WTC11 (cell line): ENCODE data around the gene DEPDC5. TPM values are rescaled to one million over a fixed set of nuclear protein-coding genes. Genes with fewer than 3 reads are reported as not detected.

ENCODE experiments used
- ATAC-seq: fragments of 200-7000 bp; cut with Tn5 transposase; 2 replicates; pipeline ENCODE4 v1.10.0; 2021; ENCODE audit warnings: mild to moderate bottlenecking, moderate library complexity
- CTCF ChIA-PET: fragments of 300-600 bp; sonication (Branson Sonifier 250); formaldehyde crosslinking; loops from one replicate; lab custom pipeline; 2021; ENCODE audit warnings: antibody characterized with exemption; lab: Charles Lee
- POLR2A ChIA-PET: fragments of 350-600 bp; sonication (Branson Sonifier 250); formaldehyde crosslinking; loops from one replicate; lab custom pipeline; 2021; ENCODE audit warnings: antibody characterized with exemption; lab: Charles Lee
- DNase-seq: peaks from one replicate; pipeline ENCODE4 v3.0.0; 2021; ENCODE audit warnings: low spot score
- H3K27ac Mint-ChIP-seq: 2 replicates; pipeline ENCODE4 v1.8.0; 2021; ENCODE audit warnings: mixed read lengths
- H3K27me3 Mint-ChIP-seq: 2 replicates; pipeline ENCODE4 v1.8.0; 2021; ENCODE audit warnings: low read depth, mild to moderate bottlenecking, moderate library complexity, mixed read lengths
- H3K36me3 Mint-ChIP-seq: 2 replicates; pipeline ENCODE4 v1.8.0; 2021; ENCODE audit warnings: mixed read lengths
- H3K4me1 Mint-ChIP-seq: 2 replicates; pipeline ENCODE4 v1.8.0; 2022; ENCODE audit warnings: mixed read lengths
- H3K4me3 Mint-ChIP-seq: 2 replicates; pipeline ENCODE4 v1.8.0; 2021; ENCODE audit warnings: mild to moderate bottlenecking, moderate library complexity, mixed read lengths
- H3K9me3 Mint-ChIP-seq: 2 replicates; pipeline ENCODE4 v1.8.0; 2021; ENCODE audit warnings: mixed read lengths
- ETV6 ChIP-seq: sonication (generic); formaldehyde crosslinking; IDR thresholded peaks from 2 replicates; pipeline ENCODE4 v1.8.1; 2022; ENCODE audit warnings: mild to moderate bottlenecking, missing genetic modification reagents
- FOXJ3 ChIP-seq: sonication (generic); formaldehyde crosslinking; IDR thresholded peaks from 2 replicates; pipeline ENCODE4 v1.9.0; 2021; ENCODE audit warnings: missing genetic modification reagents, mild to moderate bottlenecking, borderline replicate concordance
- FOXP1 ChIP-seq: sonication (generic); formaldehyde crosslinking; IDR thresholded peaks from 2 replicates; pipeline ENCODE4 v1.8.0; 2022; ENCODE audit warnings: missing genetic modification reagents, mild to moderate bottlenecking, moderate library complexity, borderline replicate concordance
- MYBL2 ChIP-seq: sonication (generic); formaldehyde crosslinking; IDR thresholded peaks from 2 replicates; pipeline ENCODE4 v1.8.1; 2023; ENCODE audit warnings: mild to moderate bottlenecking, moderate library complexity, missing genetic modification reagents
- NFE2L1 ChIP-seq: sonication (generic); formaldehyde crosslinking; IDR thresholded peaks from 2 replicates; pipeline ENCODE4 v1.8.1; 2023; ENCODE audit warnings: missing genetic modification reagents
- total RNA-seq: library from RNA; stranded (reverse); gene quantifications from 3 replicates; pipeline ENCODE4 v1.2.3, GENCODE V29; 2021
- TF ChIP-seq, protein P1 (sequence below): sonication (generic); formaldehyde crosslinking; conservative IDR thresholded peaks from 2 replicates; pipeline ENCODE4 v1.8.1; 2022; ENCODE audit warnings: mild to moderate bottlenecking, missing genetic modification reagents
- TF ChIP-seq, protein P2 (sequence below): sonication (generic); formaldehyde crosslinking; IDR thresholded peaks from 2 replicates; pipeline ENCODE4 v1.8.1; 2022; ENCODE audit warnings: low read depth, missing genetic modification reagents, borderline replicate concordance
- TF ChIP-seq, protein P3 (sequence below): sonication (generic); formaldehyde crosslinking; IDR thresholded peaks from 2 replicates; pipeline ENCODE4 v1.8.1; 2022; ENCODE audit warnings: mild to moderate bottlenecking, moderate library complexity, missing genetic modification reagents
- TF ChIP-seq, protein P4 (sequence below): sonication (generic); formaldehyde crosslinking; IDR thresholded peaks from 2 replicates; pipeline ENCODE4 v1.8.0; 2022; ENCODE audit warnings: mild to moderate bottlenecking, missing genetic modification reagents
- TF ChIP-seq, protein P5 (sequence below): sonication (generic); formaldehyde crosslinking; IDR thresholded peaks from 2 replicates; pipeline ENCODE4 v1.8.1; 2023; ENCODE audit warnings: mild to moderate bottlenecking, missing genetic modification reagents
- TF ChIP-seq, protein P6 (sequence below): sonication (generic); formaldehyde crosslinking; IDR thresholded peaks from 2 replicates; pipeline ENCODE4 v1.8.1; 2023; ENCODE audit warnings: mild to moderate bottlenecking, missing genetic modification reagents, moderate library complexity
- TF ChIP-seq, protein P7 (sequence below): sonication (generic); formaldehyde crosslinking; IDR thresholded peaks from 2 replicates; pipeline ENCODE4 v1.8.0; 2022; ENCODE audit warnings: missing genetic modification reagents
- TF ChIP-seq, protein P8 (sequence below): fragments of 250-450 bp; sonication (Bioruptor Pico); IDR thresholded peaks from 2 replicates; pipeline ENCODE4 v1.9.0; 2021; ENCODE audit warnings: mild to moderate bottlenecking, borderline replicate concordance
- TF ChIP-seq, protein P9 (sequence below): fragments of 250-450 bp; sonication (Bioruptor Pico); IDR thresholded peaks from 2 replicates; pipeline ENCODE4 v2.1.2; 2022; ENCODE audit warnings: mild to moderate bottlenecking, moderate library complexity

DEPDC5 gene
- total RNA-seq, 1 experiment from 2014 or later, result 40.5 TPM

DNA sequence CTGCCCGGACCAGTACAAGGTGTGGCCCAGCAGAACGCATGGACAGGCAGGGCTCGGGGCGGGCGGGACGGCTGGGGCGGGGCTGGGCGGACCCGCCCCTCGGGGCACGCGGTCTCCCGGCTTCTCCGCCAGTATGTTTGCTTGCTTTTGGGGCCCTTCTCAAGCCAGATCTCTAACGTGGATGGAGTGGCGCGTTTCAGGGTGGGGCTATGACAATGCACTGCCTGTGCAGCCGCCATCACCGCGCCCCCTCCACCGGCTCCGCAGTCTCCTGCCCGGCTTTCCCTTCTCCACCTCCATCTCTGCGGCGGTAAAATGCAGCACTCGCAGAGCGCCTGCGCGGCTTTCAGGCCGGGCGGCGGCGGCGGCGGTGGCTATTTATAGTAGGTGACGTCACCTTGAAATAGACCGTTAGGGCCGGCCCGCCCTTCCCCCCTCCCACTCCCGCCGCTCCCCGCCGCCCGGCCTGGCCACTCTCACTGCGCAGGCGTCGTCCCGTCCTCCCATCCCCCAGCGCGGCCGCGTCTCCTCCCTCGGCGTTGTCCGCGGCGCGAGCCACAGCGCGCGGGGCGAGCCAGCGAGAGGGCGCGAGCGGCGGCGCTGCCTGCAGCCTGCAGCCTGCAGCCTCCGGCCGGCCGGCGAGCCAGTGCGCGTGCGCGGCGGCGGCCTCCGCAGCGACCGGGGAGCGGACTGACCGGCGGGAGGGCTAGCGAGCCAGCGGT is 190.3 kb downstream of the DEPDC5 start, which contains the start of gene YWHAH (continued):
- TF ChIP-seq, protein P1, sequence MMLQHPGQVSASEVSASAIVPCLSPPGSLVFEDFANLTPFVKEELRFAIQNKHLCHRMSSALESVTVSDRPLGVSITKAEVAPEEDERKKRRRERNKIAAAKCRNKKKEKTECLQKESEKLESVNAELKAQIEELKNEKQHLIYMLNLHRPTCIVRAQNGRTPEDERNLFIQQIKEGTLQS, result no peak
- TF ChIP-seq NFE2L1 (CRISPR knock-in tag) (no peak; the same call in 1 of the 2 replicates), MYBL2 (CRISPR knock-in tag) (peak; percentile 79)
- TF ChIP-seq, protein P2, sequence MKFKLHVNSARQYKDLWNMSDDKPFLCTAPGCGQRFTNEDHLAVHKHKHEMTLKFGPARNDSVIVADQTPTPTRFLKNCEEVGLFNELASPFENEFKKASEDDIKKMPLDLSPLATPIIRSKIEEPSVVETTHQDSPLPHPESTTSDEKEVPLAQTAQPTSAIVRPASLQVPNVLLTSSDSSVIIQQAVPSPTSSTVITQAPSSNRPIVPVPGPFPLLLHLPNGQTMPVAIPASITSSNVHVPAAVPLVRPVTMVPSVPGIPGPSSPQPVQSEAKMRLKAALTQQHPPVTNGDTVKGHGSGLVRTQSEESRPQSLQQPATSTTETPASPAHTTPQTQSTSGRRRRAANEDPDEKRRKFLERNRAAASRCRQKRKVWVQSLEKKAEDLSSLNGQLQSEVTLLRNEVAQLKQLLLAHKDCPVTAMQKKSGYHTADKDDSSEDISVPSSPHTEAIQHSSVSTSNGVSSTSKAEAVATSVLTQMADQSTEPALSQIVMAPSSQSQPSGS (CRISPR knock-in tag), result peak; percentile 35; the same call in 1 of the 2 replicates
- TF ChIP-seq, protein P3, sequence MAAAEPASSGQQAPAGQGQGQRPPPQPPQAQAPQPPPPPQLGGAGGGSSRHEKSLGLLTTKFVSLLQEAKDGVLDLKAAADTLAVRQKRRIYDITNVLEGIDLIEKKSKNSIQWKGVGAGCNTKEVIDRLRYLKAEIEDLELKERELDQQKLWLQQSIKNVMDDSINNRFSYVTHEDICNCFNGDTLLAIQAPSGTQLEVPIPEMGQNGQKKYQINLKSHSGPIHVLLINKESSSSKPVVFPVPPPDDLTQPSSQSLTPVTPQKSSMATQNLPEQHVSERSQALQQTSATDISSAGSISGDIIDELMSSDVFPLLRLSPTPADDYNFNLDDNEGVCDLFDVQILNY, result peak; percentile 75
- TF ChIP-seq, protein P4, sequence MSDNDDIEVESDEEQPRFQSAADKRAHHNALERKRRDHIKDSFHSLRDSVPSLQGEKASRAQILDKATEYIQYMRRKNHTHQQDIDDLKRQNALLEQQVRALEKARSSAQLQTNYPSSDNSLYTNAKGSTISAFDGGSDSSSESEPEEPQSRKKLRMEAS (CRISPR knock-in tag), result peak; percentile 81

DNA sequence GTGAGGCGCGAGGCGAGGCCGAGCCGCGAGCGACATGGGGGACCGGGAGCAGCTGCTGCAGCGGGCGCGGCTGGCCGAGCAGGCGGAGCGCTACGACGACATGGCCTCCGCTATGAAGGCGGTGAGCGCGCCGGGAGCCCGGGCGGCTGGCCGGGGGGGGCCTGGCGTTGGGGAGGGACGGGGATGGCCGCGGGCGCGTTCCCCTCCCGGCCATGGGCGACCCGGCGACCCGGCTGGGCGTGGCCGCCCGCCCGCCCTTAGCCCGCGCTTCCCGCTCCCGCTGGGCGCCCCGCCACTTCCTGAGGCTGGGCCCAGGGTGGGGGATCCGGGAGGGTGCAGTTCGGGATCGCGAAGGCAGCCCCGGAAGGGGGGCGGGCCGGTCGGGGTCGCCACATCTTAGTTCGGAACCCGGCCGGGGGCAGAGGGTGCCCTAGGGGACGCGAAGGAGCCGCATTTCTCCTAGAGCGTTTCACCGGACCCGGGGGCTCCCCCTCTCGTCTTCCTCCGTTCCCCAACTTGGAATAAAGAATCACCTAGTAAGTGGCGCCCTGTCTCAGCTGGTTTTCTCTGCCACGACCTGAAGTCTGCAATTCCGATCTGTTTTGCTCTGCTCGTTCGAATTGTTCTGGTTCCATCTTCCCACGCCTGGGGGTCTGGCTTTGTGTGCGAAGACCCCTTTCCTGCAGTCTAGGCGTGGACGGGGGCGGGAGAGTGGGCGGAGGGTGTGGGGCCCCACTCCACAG is 191.1 kb downstream of the DEPDC5 start:
- Mint-ChIP-seq H3K4me3 (peak overlapping the region; percentile 53), H3K27ac (no peak overlapping the region), H3K4me1 (peaks cover 10% of the 10 kb centered on the region), H3K9me3 (no peaks in the 10 kb centered on the region), H3K27me3 (peaks cover 10% of the 10 kb centered on the region), H3K36me3 (peaks cover 22% of the 10 kb centered on the region)
- ChIA-PET CTCF (interaction anchor here (1.4 to 3.3 kb wide), 2 partner anchors 16 to 25 kb away, joined by 4 to 23 read pairs; no protein-coding TSS in a partner anchor), POLR2A (interaction anchor here (0.5 to 1.6 kb wide), 2 partner anchors 9 to 15 kb away, joined by 3 to 5 read pairs; no protein-coding TSS in a partner anchor)
- DNase-seq (peak; percentile 48), ATAC-seq (peak; percentile 7)
- TF ChIP-seq, protein P5, sequence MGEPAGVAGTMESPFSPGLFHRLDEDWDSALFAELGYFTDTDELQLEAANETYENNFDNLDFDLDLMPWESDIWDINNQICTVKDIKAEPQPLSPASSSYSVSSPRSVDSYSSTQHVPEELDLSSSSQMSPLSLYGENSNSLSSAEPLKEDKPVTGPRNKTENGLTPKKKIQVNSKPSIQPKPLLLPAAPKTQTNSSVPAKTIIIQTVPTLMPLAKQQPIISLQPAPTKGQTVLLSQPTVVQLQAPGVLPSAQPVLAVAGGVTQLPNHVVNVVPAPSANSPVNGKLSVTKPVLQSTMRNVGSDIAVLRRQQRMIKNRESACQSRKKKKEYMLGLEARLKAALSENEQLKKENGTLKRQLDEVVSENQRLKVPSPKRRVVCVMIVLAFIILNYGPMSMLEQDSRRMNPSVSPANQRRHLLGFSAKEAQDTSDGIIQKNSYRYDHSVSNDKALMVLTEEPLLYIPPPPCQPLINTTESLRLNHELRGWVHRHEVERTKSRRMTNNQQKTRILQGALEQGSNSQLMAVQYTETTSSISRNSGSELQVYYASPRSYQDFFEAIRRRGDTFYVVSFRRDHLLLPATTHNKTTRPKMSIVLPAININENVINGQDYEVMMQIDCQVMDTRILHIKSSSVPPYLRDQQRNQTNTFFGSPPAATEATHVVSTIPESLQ (CRISPR knock-in tag), result no peak
- TF ChIP-seq, protein P6, sequence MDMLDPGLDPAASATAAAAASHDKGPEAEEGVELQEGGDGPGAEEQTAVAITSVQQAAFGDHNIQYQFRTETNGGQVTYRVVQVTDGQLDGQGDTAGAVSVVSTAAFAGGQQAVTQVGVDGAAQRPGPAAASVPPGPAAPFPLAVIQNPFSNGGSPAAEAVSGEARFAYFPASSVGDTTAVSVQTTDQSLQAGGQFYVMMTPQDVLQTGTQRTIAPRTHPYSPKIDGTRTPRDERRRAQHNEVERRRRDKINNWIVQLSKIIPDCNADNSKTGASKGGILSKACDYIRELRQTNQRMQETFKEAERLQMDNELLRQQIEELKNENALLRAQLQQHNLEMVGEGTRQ (CRISPR knock-in tag), result no peak
- no peak for TF ChIP-seq ETV6 (CRISPR knock-in tag)
- TF ChIP-seq, protein P1, result no peak
- TF ChIP-seq, protein P7, sequence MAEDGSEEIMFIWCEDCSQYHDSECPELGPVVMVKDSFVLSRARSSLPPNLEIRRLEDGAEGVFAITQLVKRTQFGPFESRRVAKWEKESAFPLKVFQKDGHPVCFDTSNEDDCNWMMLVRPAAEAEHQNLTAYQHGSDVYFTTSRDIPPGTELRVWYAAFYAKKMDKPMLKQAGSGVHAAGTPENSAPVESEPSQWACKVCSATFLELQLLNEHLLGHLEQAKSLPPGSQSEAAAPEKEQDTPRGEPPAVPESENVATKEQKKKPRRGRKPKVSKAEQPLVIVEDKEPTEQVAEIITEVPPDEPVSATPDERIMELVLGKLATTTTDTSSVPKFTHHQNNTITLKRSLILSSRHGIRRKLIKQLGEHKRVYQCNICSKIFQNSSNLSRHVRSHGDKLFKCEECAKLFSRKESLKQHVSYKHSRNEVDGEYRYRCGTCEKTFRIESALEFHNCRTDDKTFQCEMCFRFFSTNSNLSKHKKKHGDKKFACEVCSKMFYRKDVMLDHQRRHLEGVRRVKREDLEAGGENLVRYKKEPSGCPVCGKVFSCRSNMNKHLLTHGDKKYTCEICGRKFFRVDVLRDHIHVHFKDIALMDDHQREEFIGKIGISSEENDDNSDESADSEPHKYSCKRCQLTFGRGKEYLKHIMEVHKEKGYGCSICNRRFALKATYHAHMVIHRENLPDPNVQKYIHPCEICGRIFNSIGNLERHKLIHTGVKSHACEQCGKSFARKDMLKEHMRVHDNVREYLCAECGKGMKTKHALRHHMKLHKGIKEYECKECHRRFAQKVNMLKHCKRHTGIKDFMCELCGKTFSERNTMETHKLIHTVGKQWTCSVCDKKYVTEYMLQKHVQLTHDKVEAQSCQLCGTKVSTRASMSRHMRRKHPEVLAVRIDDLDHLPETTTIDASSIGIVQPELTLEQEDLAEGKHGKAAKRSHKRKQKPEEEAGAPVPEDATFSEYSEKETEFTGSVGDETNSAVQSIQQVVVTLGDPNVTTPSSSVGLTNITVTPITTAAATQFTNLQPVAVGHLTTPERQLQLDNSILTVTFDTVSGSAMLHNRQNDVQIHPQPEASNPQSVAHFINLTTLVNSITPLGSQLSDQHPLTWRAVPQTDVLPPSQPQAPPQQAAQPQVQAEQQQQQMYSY (CRISPR knock-in tag), result no peak
- TF ChIP-seq FOXJ3, result no peak
- no peak for TF ChIP-seq FOXP1 (CRISPR knock-in tag)
- TF ChIP-seq, protein P8, sequence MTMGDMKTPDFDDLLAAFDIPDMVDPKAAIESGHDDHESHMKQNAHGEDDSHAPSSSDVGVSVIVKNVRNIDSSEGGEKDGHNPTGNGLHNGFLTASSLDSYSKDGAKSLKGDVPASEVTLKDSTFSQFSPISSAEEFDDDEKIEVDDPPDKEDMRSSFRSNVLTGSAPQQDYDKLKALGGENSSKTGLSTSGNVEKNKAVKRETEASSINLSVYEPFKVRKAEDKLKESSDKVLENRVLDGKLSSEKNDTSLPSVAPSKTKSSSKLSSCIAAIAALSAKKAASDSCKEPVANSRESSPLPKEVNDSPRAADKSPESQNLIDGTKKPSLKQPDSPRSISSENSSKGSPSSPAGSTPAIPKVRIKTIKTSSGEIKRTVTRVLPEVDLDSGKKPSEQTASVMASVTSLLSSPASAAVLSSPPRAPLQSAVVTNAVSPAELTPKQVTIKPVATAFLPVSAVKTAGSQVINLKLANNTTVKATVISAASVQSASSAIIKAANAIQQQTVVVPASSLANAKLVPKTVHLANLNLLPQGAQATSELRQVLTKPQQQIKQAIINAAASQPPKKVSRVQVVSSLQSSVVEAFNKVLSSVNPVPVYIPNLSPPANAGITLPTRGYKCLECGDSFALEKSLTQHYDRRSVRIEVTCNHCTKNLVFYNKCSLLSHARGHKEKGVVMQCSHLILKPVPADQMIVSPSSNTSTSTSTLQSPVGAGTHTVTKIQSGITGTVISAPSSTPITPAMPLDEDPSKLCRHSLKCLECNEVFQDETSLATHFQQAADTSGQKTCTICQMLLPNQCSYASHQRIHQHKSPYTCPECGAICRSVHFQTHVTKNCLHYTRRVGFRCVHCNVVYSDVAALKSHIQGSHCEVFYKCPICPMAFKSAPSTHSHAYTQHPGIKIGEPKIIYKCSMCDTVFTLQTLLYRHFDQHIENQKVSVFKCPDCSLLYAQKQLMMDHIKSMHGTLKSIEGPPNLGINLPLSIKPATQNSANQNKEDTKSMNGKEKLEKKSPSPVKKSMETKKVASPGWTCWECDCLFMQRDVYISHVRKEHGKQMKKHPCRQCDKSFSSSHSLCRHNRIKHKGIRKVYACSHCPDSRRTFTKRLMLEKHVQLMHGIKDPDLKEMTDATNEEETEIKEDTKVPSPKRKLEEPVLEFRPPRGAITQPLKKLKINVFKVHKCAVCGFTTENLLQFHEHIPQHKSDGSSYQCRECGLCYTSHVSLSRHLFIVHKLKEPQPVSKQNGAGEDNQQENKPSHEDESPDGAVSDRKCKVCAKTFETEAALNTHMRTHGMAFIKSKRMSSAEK (CRISPR knock-in tag), result no peak
- TF ChIP-seq, protein P9, sequence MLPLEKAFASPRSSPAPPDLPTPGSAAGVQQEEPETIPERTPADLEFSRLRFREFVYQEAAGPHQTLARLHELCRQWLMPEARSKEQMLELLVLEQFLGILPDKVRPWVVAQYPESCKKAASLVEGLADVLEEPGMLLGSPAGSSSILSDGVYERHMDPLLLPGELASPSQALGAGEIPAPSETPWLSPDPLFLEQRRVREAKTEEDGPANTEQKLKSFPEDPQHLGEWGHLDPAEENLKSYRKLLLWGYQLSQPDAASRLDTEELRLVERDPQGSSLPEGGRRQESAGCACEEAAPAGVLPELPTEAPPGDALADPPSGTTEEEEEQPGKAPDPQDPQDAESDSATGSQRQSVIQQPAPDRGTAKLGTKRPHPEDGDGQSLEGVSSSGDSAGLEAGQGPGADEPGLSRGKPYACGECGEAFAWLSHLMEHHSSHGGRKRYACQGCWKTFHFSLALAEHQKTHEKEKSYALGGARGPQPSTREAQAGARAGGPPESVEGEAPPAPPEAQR (CRISPR knock-in tag), result no peak
